Upper lobe of left lung (tissue), 4 donors: ENCODE measurements around the gene EPHB1.

Experiments used
- CTCF ChIP-seq, 6 experiments: fragments of 450-650 bp in 4 of 6; fragments of 200-600 bp in 2 of 6; sonication (generic) in 2 of 6; IDR thresholded peaks; one replicate each; pipeline ENCODE4 v1.5.1; 2016 to 2019; ENCODE audit warnings: antibody characterized with exemption in 6 of 6
- POLR2AphosphoS5 ChIP-seq, 2 donors: sonication (generic); formaldehyde crosslinking; IDR thresholded peaks; one replicate each; pipeline ENCODE4 v1.5.1; 2017; ENCODE audit warnings: antibody characterized with exemption in 2 of 2

DNA sequence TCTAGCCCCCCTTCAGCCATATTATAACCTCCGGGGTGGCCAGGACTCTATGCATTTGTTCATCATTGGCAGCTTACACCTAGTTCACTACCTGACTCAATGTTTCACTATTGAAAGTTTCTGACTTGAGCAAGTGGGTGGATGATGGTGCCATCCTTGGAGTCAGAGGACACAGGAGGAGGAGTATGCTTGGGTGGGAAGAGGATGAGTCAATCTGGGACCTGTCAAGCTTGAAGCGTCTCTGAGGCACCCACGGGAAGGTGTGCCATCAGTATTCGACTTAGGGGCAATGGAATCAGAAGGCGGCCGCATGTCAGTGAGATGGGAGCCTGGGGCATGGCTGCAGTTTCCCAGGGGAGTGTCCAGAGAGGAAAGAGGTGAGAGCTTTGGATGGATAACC, 133.3 kb downstream of the EPHB1 start:
- no peak for TF ChIP-seq POLR2AphosphoS5 (IDR thresholded peaks at IDR 0.05)
- TF ChIP-seq CTCF (IDR thresholded peaks at IDR 0.05) = no peak
